GM19438 (cell line): ENCODE results near the gene IL22RA1.

ENCODE experiments used
- ATAC-seq: cut with Tn5 transposase; IDR thresholded peaks from one replicate; pipeline ENCODE4 v1.9.1; 2021; ENCODE audit warnings: low read depth; ENCODE audit not compliant: unreplicated experiment

Gene IL22RA1

DNA sequence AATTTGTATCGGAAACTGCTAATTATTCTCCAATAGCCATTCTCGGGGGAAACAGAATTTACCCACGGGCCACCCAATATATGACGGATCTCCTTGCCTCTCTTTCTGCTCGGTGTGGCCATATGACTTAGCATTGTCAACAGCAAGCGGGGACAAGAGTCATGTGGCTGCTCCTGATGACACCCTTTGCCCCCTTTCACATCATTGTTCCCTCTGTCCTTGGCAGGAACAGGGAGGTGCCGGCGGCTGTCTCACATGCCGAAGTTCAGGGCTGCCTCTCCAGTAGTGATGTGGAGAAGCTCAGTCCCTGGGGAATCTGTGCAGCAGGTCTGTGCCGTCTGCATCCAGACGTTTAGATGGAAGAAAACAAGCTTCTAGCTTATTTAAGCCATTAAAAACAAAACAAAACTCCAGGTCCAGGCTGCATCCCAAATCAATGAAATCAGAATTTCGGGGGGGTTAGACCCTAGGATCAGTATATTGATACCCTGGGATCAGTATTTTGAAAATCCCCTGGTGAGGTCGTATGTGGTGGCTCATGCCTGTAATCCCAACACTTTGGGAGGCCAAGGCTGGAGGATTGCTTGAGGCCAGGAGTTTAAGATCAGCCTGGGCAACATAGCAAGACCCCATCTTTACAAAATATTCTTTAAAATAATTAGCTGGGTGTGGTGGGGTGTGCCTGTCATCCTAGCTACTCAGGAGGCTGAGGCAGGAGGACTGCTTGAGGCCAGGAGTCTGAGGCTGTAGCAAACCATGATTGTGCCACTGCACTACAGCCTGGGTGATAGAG, 41.8 kb downstream of the IL22RA1 start:
- ATAC-seq, result no peak

DNA sequence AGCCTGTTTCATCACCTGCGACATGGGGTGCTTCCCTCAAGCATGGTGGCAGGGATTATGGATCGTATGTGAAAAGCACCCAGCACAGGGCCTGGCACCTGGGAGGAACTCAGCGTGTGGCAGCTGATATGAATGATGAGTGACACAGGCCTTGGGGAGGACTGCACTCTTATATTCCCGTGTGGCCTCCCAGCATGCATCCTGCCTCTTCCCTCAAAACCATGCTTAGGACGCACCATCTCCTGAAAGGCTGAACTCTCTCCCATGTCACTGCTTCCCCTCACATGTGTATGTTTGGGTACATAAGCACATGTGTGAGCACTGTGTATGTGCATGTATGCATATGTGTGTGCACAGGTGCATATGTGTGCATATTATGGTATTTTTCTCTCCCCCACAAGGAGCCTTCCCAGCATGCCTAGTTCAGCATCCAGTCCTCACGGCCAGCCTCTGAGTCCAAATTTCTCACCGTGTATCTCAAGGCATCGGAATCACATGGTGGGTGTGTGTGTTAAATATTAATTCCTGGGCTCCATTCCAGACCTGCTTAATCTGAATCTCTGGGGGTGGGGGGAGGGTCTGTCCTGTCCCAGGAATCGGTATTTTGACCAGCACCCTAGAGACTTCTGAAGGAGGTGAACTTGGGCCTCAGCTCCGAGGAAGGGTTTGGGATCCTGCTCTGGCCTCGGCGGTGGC, 43.8 kb downstream of the IL22RA1 start:
- ATAC-seq, result no peak

DNA sequence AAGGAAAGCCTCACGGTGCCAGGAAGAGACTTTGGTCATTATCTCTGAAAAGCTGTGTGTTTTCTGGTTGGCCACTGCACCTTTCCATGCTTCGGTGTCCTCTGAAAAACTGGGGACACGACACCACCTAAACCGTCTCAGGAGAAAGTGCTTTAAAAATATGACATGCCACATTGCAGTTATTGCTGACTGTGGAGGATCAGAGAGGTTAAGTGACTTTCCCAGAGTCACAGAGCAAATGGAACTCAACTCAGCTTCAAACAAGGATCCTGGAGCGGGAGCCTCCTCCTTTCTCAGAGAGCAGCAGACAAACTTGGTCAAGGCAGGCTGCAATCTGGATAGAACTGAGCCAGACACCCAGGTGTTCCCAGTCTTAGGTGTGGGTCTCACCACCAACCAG, 44.8 kb downstream of the IL22RA1 start:
- no peak for ATAC-seq

DNA sequence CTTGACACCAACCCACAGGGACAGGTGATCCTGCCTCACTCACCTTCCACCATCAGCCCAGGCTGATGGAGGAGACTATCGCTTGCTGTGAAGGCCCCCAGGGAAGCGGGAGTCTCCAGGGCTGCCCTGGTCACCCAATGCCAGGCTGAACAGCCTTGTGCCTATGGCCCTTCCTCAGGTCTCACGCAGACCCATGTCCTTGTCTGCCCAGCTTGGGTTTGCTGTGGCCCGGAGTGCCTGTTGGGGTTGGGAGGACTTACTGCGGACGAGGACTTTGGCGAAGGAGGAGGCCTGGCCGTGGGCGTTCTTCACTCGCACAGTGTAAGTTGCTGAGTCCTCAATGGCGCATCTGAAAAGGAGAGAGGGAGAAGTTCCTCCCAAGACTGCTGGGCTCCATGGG, 45.3 kb downstream of the IL22RA1 start:
- no peak for ATAC-seq

DNA sequence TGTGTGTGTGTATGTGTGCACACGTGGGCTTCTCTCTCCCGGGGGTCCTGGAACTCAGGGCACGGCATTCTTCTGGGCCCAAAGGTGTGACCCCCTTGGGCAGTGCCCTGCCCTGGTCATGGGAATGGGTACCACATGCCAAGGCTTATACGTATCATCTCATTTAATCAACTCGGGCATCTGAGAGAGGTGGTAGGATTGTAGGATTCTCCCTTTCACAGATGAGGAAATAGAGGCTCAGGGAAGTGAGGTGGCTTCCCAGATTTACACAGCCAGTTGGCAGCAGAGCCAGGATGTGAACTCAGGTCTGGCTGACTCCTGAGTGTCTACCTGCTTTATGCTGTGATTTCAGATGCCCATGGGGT, 46.2 kb downstream of the IL22RA1 start:
- no peak for ATAC-seq

DNA sequence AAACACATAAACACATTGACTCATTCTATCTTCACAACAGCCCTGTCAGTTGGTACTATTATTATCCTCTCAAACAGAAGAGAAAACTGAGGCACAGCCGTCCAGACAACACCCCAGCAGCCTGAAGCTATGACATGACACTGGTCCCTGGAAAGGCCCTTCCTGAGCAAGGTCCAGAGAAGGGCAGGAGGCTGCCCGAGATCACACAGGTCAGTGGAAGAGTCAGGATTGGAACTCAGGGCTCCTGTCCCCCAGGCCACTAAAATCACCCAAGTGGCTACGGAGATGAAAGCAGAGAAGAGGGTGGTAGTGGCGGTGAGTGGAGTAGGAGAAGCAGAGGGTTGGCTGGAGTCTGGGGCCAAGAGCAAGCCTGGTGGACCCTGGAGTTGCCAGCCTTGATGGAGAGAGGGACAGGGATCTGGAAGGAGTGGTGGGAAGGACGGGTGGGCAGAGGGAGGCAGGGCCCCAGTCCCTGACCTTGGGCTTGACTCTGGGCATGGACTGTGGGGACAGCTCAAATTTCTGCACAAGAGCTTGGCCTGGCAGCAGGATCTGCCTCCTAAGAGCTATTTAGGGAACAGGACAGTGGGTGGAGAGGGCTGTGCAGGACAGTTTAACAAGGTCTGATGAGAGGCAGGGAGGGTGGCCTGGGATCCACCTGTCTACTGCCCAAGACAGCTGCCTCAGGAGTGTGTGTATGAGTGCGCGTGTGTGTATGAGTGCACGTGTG, 46.8 kb downstream of the IL22RA1 start:
- no peak for ATAC-seq

DNA sequence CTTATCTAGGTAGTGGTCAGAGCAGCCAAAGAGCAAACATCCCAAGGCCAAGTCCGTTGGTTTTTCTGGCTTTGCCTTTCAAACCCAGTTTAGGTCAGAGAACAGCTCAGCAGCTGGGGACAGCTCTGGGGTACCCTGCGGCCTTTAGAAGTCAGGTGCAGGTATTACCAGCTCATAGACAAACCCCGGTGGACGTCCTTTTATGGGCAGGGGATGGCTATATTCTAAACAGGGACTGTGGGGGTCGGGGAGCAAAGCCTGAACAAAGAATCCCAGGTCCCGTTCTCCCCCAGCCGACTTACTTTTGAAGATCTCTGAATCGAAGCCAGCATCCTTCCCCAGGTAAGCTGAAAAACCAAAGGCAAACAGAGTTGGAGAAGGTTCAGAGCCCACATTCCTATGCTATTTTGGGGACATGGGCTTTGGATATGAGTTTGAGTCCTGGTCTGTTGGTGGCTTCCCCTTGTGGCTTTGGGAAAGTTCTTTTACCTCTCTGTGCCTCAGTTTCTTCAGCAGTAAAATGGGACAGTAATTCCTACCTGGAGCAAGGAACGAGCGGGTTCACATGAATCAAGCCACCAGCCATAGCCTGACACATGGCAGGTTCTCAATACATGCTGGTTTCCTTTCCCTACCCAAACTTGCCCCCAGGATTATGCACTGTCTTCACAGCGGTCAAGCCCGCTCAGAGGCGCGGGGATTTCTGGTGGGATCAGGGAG, 47.6 kb downstream of the IL22RA1 start:
- no peak for ATAC-seq

DNA sequence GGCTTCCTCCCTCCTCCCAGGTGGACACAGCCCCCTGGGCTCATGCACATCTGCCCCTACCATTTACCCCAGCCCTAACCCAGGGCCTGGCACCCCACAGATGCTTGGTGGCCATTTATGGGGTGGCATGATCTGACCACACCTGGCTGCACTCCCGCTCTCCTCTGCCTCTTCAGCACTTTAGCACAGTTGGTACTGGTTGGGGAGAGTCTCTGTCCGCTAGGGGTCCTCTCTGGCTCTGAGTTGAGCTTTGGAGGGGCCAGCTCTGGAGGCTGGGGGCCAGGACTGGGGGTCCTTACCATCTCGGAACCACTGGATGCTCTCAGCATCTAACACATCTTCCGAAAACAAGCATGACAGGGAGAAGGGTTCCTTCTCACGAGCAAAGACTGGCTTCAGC, 48.4 kb downstream of the IL22RA1 start:
- no peak for ATAC-seq

DNA sequence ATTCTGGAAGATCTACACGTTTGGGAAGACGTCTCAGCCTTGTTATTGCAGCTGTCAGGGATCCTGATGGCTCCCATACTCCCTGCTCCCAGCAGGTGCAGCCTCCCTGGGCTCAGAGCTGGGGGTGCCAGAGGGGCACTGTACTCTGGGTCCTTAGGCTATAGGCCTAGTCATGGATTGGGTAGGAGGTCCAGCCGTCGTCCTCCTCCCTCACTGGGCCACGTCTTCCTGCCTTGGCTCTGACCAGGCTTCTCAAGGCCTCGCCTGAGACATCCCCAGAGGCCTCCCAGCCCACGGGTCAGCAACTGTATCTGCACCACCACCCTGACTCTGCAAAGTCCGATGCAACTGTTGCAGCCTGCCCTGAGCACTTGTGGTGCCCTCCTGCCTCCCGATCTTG, 49.2 kb downstream of the IL22RA1 start:
- ATAC-seq, result no peak

DNA sequence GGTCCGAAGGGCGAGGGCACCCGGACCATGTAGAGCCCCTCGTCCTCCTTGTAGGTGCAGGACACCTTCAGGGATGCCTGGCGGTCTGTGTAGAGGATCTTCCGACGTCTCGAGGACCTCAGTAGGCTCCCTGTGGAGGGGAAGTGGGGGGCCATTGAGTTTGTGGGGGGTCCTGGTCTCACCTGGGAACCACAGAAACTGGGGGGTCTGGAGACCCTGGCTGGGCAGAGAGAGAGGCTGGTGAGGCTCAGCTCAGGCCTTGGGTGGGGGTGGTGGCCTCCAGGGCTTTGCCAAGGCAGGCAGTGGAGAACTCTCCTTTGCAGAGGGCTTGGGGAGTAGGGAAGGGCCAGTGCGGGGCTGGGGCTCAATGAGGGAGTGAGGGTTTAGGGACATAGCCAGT, 50.0 kb downstream of the IL22RA1 start:
- no peak for ATAC-seq

DNA sequence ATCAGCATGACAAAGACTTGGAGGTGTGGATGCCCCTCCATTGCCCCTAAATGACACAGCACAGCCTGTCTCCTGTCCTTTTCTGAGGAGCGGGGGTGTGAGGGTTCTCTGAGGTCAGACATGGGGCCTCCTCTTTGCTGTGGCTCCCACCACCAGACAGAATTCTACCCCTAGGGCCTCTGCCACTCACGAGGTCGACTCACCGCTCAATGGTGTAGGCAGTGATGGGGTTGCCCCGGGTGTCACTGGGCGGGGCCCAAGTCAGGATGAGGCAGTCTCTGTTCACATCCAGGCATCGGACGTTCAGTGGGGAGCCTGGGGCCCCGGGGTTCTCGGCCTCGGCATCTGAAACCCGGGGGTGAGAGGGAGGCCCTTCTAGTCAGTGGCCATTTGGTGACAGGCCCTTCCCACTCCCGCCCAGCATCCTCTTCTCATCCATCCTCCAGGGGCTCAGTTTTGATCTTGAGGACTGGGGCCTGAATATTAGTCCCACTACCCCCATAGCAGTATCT, 50.9 kb downstream of the IL22RA1 start:
- no peak for ATAC-seq

DNA sequence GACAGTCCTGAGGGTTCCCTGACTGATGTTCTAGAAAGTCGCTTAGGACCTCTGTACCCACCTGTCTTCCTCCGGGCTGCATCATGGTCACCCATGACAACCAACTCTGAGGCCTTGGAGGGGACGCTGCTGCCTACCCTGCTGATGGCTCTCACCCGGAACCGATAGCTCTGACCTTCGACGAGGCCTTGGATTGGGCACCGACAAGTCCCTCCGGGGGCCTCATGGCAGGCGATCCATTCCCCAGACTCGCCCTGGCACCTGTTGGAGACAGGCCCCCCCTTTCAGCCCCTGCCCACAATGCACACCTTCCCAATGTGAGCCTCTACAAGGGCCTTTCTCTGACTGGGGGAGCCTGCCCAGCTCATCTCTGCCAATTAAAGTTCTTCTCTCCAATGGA, 52.2 kb downstream of the IL22RA1 start:
- no peak for ATAC-seq

DNA sequence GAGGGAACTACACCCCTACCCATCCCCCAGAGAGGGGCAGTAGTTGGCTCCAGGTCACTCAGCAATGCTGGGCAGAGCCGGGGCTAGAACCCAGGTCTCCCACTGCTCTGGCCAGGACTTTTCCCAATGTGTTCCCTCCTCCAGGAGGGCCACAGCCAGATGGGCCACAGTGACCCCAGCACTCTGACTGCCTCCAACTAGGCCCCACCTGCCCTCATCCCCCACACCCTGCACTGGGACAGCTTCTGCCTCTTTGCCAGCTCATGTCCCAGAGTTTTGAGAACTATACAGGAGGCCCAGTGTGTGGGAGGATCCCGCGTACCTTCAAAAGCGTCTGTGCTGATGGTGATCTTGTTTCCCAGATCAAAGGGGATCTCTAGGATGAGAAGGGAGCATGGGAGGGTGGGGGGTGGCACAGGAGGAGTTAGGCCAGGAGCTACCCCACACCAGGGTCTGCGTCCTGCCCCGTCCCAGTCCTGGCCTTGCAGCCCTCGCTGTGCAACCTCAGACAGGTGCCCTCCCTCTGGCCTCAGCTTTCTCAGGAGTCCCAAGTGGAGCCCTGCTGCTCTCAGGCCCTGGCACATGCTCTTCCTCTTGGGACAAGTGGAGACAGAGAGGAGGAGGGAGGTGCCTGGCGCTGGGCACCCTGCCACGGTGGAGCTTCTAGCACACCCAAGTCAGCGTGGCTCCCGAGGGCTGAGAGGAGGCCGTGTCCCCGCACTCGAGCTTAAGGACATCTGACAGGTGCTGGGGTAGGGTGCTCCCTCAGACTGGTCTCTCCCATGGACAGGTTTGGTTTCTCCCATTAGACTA, 53.0 kb downstream of the IL22RA1 start:
- no peak for ATAC-seq

DNA sequence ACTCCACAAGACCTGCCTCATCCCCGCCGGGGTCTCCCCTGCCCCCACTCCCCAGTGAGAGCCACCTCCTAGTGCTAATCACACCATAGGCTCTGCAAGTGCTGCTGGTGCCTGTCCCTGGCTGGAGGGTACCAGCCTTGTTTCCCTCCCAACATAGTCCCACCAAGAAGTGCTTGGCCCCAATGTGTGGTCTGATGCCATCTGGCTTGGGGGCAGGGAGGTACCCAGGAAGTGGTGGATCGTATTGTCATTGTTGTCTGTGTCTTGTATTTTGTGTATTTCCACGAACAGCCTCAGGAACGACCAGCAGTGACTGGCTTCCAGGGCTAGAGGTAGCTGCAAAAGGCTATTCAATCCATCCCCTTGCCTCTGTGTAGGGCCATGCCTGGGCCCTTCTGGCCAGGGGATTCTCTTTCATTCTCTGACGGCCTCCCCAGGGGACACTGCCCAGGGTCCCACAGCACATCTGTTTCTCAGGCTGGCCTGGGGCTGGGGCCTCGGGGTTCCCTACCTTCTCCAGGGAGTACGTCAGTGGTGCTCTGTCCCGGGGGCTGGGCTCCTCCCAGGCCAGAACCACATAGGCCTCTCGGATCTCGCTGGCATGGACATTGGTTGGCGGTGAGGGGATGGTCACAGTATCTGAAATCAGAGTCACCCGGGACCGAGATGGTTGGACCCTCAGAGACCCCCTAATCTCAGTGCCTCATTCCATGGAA, 53.8 kb downstream of the IL22RA1 start:
- no peak for ATAC-seq

DNA sequence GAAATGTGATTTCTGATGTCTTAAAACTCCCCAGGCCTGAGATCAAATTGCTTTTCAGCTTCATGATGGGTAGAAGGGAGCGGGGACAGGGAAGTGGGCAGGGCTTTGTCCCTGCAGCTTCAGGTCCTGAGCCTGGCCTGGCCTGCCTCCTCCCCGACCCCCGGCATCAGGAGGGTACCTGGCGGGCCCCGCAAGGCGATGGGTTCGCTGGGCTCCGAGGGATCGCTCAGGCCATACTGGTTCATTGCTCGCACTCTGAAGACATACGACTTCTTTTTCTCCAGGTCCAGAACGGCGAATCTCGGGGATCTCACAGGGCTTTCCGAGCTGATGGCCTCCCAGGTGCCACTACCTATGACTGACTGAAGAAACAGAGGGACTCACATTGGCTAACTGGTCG, 56.5 kb downstream of the IL22RA1 start:
- no peak for ATAC-seq

DNA sequence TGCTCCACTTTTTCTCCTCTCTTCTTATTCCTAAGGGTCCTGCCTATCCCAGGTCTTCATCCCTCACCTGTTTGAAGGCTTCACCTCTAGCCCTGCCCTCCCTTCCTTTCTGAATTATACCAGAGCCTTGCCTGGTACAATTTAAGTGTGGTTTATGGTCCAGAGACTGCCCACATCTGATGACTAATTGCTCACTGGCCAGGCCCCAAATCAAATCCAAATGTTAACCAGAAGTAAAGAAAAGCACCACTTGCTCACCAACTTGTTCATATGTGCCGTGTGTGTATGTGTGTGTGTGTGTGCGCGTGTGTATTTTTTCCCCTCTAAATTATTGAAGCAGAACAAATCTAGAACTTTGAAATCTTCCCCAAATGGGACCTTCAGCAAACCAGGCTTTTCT, 57.4 kb downstream of the IL22RA1 start:
- ATAC-seq, result no peak

DNA sequence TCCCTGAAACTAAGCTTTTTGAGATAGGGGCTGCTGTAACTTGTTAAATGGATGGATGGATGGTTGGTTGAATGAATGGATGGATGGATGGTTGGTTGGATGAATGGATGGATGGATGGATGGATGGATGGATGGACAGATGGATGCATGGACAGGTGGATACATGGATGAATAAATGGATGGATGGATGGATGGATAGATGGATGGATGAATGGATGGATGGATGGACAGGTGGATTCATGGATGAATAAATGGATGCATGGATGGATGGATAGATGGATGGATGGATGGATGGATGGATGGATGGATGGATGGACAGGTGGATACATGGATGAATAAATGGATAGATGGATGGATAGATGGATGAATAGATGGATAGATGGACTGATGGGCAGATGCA, 57.9 kb downstream of the IL22RA1 start:
- ATAC-seq, result no peak

DNA sequence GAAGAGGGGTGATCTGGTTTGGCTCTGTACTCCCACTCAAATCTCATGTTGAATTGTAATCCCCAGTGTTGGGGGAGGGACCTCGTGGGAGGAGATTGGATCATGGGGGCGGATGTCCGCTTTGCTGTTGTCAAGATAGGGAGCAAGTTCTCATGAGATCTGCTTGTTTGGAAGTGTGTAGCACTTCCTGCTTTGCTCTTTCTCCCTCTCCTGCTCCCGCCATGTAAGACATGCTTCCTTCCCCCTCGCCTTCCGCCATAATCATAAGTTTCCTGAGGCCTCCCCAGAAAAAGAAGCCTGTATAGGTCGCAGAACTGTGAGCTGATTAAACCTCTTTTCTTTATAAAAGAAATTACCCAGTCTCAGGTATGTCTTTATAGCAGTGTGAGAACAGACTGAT, 58.9 kb downstream of the IL22RA1 start:
- no peak for ATAC-seq

DNA sequence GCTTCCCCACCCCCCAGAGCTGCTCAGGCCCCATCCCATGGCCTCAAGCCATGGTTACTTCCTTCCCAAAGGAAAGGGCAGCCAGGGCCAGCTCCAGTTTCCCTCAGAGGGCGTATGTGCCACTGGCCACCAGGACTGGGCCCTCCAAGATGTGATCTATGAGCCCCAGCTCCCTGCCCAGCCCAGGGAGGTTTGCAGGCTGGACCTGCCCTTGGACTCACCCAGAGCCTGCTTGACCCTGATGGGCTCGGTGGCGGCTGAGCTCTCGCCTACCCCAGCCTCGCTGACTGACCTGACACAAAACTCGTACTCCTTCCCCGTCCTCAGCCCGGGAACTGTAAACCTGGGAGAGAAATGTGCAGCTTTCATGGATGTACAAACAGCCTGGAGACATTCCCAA, 60.6 kb downstream of the IL22RA1 start:
- no peak for ATAC-seq
